Stimulated activated naive CD4-positive, alpha-beta T cell treated with Interleukin-2 at 50 U/mL for 16 hours (primary cell): Measurements from ENCODE around the gene BAZ2B.

ENCODE experiments used
- DNase-seq: peaks from one replicate; lab custom pipeline; 2025; lab: John Stamatoyannopoulos, UW

Gene BAZ2B

DNA sequence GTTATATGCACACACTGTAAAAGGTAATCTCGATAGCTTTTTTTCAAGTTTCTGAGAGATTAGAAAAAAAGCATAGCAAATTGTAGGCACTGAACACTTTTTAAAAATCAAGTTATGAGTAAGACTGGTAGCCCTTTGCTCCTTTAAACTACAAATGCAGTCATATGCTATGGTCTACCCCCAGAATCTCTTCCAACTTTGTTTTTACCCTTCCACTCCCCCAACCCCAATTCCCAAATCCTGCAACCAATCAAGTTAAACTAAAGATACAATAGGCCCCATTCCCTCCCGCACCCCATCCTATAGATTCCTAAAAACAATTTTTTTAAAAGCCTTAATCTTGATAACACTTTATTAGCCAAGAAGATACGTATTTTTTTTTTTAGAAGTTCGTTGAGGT is 752 bp upstream of the BAZ2B start:
- DNase-seq: no peak

DNA sequence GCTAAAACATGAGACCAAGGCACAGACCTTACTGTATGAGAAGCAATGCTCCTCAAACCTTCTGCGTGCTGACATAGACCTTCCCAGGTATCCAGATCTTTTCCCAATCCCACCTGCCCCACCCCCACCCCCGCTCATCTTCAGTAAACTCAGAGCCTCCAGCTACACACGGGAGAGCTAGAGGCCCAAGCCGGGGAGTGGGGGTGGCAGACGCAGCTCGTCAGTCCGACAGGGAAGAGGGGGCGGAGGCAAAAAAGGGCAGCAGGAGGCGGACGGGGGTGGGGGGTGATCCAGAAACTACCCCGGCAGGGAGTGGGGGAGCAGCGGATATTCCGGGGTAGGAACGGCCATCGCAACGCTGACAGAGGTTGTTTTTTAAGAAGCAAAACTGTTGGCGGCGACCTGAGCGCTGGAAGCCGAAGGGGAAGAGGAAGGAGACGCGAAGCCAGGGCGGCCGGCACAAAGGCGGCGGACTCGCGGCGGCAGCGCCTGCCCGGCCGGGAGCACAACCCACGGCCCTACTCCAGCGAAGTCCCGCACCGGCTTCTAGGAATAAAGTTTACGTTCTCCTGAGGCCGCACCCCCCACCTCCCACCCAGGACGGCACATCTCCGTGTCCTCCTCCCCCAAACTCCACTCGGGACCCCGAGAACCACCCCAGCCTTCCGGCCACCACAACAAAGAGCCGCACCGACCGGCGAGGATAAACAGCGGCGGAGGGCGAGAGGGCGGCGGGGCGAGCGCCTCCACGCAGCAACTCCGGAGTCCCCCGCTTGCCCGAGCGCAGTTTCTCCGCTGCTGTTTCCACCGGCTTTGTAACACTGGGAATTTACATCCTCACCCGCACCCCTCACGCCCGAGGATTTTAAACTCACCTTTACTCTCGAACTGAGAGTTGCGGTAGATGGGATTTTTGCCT is 722 bp downstream of the BAZ2B start:
- peak; percentile 48 for DNase-seq

DNA sequence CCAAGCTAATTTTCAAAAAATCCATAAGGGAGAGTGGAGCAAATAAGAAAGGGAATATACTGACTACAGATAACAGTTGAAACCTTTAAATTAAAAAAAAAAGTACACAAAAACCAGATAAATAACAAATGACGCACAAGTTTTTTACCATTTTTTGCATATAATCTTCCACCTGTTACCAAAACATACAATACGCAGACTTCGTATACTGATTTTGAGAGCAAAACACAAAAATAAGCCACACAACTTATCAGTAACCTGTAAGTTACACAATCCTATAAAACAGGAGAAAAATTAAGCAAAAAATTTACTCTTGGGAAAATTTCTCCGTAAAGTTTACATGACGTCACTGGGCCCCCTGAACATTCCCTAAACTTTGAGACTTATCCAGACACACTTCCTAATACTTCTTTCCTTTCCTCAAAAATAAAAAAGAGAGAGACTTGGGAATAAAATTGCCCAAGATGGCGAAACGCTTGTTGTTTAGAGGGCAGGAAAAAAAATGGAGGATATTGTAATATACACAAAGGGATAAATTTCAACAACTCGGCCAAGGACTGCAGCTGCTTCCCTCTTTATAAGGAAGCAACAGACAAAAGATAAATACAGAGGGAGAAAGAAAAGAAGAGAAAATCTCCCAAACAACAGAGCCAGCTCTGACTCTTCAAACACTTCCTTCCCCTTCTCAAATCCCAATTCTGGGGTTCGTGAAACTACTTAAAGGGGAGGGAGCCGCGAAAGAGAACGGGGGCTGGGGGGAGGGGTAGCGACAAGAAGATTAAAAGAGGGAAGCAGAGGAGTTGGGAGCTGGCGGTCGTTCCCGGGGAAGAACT is 1.6 kb downstream of the BAZ2B start:
- DNase-seq: no peak

DNA sequence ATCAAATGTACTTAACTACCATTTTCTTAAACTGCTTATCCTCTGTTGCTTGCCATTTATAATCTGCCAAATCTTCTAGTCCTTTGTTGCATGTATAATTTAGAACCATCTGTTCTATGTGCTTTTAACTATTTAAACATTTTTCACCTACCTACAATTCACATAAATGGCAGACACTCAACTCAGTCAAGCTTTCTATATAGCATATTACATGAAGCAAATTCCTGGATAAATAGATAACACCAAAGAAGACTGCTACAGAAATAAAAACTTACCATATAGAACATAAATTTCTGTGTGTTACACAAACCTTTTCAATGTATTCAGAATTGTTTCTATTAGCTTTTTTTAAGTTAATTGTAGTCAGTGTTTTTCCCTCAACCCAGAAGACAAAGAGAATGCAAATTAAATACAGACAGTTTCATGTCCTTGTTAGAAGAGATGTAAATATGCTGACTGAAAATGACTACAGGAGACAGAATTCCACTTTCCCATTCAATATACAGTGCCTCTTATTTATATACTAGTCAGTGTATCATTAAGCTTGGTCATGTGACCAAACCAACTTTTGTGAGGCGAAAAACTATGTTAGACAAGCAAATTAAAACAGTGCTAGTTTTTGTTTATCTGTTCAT is 2.6 kb downstream of the BAZ2B start:
- DNase-seq: no peak

DNA sequence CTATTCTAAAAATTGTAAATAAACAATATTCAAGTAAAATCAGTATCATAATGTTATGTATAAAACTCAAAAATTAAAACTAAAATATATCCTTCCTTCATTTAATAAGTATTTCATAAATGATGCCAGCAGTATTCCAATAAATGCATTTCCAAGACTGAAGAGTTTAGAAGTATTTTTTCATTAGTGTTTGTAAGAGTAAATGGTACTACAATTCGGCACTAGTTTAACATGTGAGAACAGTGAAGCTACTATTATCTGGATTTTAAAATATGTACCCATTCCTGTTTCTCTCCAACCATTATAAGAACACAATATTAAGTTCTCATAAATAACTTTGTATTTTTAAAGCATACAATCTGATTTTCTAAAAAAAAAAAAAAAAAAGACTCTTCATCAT is 3.3 kb downstream of the BAZ2B start:
- no peak for DNase-seq

DNA sequence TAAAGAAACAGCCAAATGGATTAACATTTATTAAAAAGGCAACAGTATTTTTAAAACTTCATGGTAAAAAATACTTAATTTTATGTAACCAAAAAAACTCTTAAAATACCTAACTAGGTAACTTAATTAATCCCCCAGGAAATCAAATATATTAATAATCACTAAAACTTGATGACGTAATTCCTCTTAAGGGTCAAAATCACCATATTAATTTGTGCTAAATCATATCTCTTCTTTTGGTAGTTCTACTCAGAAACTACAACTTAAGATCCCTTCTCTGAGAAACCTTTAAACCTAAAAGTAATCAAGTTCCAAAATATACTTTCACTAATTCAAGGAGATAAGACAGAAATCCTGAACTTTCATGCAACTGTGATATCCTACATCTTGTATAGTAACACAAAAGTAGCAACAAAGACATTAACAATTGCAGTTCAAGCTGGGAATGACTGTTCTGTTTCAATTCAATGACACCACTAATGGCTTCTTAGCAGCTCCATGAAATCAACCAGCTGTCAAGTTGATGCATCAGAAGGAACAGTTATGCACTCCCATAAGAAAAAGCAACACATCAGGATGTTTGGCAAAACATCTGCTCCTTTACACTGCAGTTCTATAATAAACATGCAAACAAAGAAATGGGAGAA is 4.0 kb downstream of the BAZ2B start:
- DNase-seq: no peak

DNA sequence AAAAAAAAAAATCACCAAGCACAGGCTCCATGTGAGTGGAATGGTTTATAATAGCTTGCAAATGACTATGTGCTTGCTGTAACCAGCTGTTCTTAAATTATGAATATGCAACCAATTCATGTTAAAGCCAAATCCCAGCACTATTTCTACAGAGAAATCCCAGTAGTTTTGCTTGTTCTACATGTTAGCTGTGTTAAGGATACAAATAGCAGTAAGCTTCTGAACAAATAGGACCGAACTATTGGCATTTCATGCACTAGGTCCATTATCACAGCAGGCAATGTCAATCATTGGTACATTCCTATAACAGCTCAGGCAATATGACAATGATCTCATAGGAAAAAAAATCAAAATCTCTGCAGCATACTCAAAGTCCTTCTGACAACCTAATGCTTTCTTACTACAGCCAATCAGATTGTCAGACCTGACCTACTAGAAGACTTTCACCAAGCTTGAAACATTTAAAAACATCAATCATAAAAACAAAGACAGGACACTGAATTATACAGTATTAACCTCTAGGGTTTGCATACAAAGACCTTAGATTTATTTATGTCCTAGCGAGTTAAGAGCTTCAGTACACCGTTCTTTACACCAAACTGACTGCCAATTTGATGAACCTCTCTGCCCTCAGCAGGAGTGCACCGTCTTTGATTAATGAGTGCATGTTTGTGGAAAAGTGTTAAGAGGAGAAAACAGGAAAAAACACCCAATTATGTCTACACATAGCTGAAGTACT is 6.4 kb downstream of the BAZ2B start:
- DNase-seq: no peak

DNA sequence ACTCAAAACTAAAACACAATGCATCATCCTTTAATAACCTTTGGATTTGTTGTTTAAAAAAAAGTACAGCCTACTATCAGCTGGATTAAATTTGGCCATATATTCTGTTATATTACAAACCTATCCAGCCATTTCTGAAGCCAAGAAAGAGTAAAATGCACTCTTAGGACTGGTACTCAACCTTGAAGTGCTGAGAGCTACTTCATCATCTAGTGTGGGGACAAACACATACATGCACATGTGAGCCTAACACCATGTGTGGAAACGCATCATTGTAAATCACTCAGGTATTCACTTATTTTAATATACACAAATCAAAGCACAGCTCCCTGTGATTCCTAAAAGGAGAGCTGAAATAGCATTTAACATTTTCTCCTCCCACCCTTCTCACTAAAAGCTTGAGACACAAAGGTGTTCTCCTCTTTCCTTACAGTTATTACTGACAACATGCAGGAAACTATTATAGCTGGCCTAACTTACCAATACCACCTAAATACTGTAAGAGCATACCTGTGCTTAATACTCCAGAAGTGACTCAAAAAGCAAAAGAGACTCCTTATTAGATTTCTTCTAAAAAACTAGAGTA is 7.5 kb downstream of the BAZ2B start:
- no peak for DNase-seq

DNA sequence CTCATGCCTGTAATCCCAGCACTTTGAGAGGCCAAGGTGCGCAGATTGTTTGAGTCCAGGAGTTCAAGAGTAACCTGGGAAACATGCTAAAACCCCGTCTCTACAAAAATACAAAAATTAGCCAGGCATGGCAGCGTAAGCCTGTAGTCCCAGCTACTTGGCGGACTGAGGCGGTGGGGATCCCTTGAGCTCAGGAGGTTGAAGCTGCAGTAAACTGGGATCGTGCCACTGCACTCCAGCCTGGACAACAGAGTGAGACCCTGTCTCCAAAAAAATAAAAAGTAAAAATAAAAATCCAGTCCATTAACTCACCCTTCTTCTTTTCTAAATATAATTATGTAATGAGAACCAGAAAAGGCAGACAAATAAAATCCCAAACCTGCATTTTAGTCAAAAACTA is 8.2 kb downstream of the BAZ2B start:
- no peak for DNase-seq

DNA sequence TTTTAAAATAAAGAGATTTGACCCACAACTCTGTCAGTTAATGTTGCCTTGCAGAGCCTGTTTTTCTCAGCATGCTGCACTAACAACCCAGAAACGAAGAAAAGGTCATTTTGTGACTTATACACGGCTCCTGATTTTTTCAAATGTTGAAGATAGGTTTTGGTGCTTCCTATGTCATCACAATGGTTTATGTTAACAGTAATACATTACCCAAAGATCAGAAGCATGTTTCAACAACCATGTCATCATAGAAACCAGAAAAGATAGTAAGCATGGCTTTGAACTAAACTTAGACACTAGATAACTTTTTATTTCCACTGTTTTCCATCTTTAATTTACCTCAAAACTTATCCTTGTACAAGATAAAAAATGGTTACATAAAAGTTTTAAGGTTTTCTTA is 10.1 kb downstream of the BAZ2B start:
- no peak for DNase-seq

DNA sequence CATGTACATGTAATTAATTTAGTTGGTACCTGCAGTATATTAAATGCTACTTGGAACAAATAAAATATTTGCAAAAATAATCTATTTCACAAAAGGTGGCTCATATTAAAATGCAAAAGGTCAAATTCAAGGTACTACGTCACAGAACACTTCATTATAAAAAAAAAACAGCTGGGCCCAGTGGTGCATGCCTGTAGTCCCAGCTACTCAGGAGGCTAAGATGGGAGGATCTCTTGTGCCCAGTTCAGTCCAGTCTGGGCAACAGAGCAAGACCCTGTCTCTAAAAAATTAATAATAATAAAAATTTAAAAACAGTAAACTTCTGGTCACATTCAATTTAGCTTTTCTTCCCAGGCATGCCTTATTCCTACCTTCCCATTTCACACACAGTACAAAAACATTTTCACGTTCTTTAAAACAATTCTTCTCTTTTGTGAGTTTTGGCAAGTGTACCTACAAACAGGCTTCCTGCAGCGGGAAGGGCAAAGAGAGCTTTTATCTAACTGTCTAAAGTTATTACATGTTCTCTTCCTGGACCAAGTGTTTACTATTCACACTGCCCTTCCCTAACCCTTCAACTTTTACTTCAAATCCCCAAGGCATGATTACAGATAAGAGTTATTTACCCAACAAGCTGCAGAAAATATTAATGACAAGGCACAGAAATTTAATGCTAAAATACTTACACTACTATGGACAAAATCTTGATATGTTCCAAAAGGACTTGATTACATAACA is 10.7 kb downstream of the BAZ2B start:
- no peak for DNase-seq

DNA sequence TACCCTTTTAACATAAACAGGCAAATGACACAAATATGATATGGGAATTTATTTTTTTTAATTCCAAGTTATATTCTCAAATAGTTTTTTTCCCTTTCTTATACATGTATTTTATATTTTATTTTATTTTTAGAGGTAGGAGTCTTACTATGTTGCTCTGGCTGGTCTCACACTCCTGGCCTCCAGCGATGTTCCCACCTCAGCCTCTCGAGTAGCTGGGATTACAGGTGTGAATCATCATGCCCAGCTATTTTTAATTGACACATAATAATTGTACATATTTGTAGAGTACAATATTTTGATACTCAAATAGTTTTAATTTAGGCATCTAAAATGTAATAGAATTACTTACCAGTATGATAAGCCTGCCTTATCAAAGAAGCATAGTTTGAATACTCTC is 12.2 kb downstream of the BAZ2B start:
- DNase-seq: no peak

DNA sequence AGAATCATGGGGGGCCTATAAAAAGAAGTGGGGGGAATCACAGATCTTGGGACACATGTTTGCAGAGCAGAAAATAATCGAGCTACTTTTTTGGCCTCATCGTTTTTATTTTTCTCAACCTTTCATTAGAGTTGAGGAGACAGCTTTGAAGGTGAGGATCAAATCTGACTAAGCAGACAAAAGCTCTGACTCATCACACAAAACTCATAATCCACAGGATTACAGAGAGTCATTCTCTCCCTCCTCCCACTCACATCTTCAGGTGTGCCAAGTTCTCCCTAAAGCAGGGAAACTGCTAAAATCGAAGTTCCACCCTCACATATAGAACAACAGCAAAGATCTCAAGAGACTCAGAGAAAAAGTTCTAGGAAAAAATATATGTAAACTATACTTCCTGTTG is 15.6 kb downstream of the BAZ2B start:
- no peak for DNase-seq

DNA sequence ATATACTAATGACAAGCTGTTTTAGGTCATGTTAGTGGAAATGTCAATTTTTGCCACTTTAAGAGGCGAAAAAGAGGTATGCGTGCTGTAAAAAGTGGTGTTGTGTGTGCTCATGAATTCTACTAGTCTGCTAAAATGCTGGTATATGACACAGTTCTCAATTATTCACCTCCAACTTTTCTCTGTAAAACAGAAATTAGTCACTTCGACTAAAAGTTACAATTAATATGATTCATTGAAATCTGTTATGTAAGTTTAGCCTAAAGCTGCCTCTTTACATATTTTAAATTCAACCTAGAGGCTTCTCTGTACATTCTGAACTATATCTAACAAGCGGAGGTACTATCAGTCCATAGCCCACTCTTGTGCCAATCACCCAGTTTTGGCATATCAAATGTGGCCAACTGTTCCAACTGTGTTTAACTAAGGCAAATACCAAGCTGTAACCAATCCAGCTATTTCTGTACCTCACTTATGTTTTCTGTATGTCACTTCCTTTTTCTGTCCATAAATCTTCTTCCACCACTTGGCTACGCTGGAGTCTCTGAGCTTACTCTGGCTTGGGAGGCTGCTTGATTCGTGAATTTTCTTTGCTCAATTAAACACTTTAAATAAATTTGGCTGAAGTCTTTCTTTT is 20.8 kb downstream of the BAZ2B start:
- DNase-seq: no peak

DNA sequence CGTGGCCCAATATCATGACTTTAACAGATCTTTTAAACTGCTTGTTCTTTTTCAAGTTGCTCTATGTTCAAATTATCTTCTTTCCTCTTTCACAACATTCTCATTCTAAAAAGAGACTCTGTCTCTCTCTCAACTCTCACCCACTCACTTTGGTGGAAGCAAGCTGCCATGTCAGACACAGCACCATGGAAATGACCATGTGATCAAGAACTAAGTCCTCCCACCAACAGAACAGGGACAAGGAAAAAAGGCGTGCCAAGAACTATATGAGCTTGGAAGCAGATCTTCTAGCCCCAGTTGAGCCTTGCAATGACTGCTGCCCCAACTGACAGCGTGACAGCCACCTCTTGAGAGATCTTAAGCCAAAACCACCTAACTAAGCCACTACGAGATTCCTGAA is 23.9 kb downstream of the BAZ2B start:
- DNase-seq: no peak

DNA sequence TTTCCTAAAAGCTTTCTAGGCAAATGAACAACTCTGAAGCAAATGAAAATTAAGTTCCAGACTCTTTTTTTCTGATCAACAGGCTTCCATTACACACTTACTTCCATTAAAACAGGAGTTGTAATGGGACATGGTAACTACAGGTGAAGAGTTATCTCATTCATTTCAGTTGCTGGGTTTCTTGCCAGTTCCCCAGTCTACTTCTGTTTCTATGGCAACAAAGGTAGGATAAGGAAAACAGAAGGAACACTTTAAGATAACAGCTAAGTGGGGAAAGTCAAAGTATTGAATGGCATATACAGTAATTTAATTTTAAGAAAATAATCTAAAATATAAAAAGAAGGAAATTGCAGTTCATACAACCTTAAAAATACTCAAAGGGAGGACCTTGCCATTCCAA is 25.1 kb downstream of the BAZ2B start:
- DNase-seq: no peak

DNA sequence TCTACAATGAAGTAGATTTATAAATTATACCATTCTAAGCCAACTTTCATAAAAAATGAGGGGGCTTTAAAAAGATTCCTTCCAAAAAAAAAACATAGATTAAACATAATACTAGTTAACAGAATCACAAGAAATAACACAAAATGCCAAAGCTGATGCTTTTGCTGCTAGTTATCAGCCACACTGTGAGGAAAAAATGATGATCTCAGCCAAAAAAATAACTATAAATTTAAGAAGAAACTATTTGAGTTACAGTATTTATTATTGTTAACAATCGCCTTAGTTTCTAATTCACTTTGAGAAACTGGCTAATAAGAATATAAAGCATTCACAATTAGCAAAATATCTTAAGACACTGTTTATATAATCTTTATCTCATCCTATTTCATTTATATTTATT is 27.1 kb downstream of the BAZ2B start:
- no peak for DNase-seq

DNA sequence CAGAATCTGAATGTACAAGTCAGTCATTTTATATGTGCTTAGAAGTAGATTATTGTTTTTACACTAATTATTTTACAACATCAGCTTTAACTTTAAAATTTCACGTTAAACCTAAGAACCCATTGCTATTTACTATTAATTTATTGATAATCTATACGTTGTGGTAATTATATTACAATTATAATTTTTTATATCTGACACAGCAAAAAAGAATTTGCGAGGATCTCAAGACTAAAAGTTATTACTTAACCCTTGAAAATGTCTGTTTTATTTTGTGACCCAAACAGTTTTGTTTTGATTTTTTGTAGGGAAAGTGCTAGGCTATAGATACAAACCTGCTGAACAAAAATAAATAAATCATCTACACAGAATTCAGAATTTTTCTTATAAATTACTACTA is 30.3 kb downstream of the BAZ2B start:
- no peak for DNase-seq

DNA sequence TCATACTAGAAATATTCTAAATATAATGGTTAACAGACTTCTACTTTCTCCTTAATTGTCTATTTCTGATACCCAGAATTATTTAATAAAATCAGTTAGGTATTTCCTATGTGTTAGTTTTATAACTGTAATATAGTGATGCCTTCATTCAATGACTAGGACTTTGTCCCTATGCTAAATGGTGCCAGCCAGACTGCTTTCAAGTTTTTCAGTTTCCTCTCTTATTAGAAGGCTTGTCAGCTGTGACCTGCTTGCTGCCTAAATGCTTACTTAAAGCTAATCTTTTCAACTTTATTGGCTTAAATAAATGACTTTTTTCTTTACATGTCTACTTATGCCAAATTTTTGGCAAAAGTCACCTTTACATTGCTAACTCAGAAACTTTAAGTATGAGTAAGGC is 30.7 kb downstream of the BAZ2B start:
- no peak for DNase-seq

DNA sequence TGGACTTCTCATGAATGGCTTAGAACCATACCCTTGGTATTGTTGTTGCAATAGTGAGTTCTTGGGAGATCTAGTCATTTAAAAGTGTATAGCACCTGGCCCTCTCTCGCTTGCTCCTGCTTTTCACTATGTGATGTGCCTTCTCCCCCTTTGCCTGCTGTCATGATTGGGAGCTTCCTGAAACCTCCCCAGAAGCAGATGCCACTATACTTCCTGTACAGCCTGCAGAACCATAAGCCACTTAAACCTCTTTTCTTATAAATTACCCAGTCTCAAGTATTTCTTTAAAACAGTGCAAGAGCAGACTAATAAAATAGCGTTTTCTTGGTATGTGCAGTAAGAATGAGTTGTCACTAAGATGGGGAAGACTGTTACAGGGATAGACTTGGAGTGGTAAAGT is 31.6 kb downstream of the BAZ2B start:
- DNase-seq: no peak
